GM18502 (cell line): ENCODE results near the gene APOL6.
"Not testable (repeated sequence)": the region's sequence is repeated elsewhere in the genome, so short reads cannot be mapped to it uniquely, and the experiment has no call there.

Experiments used
- ATAC-seq: cut with Tn5 transposase; IDR thresholded peaks from one replicate; pipeline ENCODE4 v1.9.1; 2021; ENCODE audit warnings: mild to moderate bottlenecking; ENCODE audit not compliant: unreplicated experiment, poor library complexity

Gene APOL6

GRCh38 chr22:35666699-35667098, 18.5 kb downstream of the APOL6 start:
- not testable (repeated sequence) for ATAC-seq

- no peak for ATAC-seq
Measured at GRCh38 chr22:35674335-35674734, 26.1 kb downstream of the APOL6 start.

GRCh38 chr22:35676065-35676464, 27.8 kb downstream of the APOL6 start:
- ATAC-seq = not testable (repeated sequence)

GRCh38 chr22:35677460-35678187, 29.4 kb downstream of the APOL6 start:
- ATAC-seq = no peak

- no peak for ATAC-seq
Measured at GRCh38 chr22:35678836-35679235, 30.6 kb downstream of the APOL6 start.

GRCh38 chr22:35679492-35679891, 31.2 kb downstream of the APOL6 start:
- not testable (repeated sequence) for ATAC-seq

GRCh38 chr22:35681454-35682052, 33.3 kb downstream of the APOL6 start:
- no peak for ATAC-seq

- ATAC-seq = no peak
Measured at GRCh38 chr22:35683560-35683959, 35.3 kb downstream of the APOL6 start.

- no peak for ATAC-seq
Measured at GRCh38 chr22:35684270-35684700, 36.0 kb downstream of the APOL6 start.

- no peak for ATAC-seq
Measured at GRCh38 chr22:35684732-35685131, 36.5 kb downstream of the APOL6 start.

- ATAC-seq = no peak
Measured at GRCh38 chr22:35685731-35686130, 37.5 kb downstream of the APOL6 start.

GRCh38 chr22:35686298-35686697, 38.1 kb downstream of the APOL6 start:
- ATAC-seq = no peak

GRCh38 chr22:35687461-35687860, 39.2 kb downstream of the APOL6 start:
- no peak for ATAC-seq

GRCh38 chr22:35688913-35689675, 40.8 kb downstream of the APOL6 start:
- ATAC-seq = no peak

GRCh38 chr22:35690001-35690400, 41.8 kb downstream of the APOL6 start:
- no peak for ATAC-seq

- no peak for ATAC-seq
Measured at GRCh38 chr22:35695202-35695601, 47.0 kb downstream of the APOL6 start.

- no peak for ATAC-seq
Measured at GRCh38 chr22:35697142-35697541, 48.9 kb downstream of the APOL6 start.

GRCh38 chr22:35699852-35700251, 51.6 kb downstream of the APOL6 start:
- ATAC-seq = not testable (repeated sequence)

- no peak for ATAC-seq
Measured at GRCh38 chr22:35703861-35704584, 55.8 kb downstream of the APOL6 start.

GRCh38 chr22:35705141-35705540, 56.9 kb downstream of the APOL6 start:
- ATAC-seq = no peak

GRCh38 chr22:35708453-35708852, 60.2 kb downstream of the APOL6 start:
- ATAC-seq = no peak
